Head of caudate nucleus (tissue), 42 donors: ENCODE measurements around the gene RAB22A.

ENCODE experiments used
- DNase-seq, 42 donors: peaks; one replicate each; pipeline versions ENCODE4 v3.0.0 to v3.0.0-alpha.2; 2020 to 2021; ENCODE audit warnings: mixed read lengths in 7 of 42
- intact Hi-C: fragments of 100-400 bp; cut with DNase I; formaldehyde crosslinking; loops from one replicate; pipeline ENCODE4 v1.15.0; 2022

RAB22A gene, protein sequence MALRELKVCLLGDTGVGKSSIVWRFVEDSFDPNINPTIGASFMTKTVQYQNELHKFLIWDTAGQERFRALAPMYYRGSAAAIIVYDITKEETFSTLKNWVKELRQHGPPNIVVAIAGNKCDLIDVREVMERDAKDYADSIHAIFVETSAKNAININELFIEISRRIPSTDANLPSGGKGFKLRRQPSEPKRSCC

DNA sequence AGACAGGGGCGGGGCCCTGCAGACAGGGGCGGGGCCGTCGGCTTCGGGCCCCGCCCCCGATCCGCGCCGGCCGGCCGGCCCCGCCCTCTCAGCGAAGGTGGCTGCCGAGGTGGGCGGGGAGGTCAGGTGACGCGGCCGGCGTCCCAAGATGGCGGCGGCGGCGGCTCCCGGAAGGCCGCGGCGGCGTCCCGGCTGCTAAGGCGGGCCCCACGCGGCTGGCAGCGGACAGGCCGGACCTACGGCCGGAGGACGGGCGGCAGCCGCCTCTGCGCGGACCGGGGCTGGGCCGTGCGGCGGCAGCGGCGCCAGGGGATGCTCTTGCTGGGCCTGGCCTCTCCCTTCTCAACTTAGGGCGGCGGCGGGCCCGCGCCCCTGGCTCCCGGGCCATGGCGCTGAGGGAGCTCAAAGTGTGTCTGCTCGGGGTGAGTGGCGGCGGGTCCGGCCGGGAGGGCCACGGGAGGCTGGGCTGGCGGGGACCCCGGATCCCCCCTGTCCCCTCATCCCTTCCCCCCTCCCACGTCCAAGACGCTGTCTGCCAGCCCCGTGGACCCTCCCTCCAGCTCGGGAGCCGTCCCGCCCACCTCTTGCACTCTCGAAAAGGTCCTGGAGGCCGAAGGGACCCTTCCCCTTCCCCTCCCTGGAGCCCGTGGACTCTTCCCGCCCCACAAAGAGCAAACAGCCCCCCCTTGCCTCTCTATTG, at the start of gene RAB22A:
Gene RAB22A (plus strand): TSS at position 125 of the 700 bp plus-strand sequence. CDS start 262 bp downstream, at position 387.
- DNase-seq: peak in 41 of 42 donors; percentile 40 to 94 (median 82)
- intact Hi-C loops: loop anchor here (5.0 kb wide), 1 partner anchor 78 kb away; the partner anchor contains the start of gene VAPB

- no peak for DNase-seq
- intact Hi-C loops: no loop called here
These were observed 49.5 kb upstream of the RAB22A start for GRCh38 chr20:58260006-58260405.

DNA sequence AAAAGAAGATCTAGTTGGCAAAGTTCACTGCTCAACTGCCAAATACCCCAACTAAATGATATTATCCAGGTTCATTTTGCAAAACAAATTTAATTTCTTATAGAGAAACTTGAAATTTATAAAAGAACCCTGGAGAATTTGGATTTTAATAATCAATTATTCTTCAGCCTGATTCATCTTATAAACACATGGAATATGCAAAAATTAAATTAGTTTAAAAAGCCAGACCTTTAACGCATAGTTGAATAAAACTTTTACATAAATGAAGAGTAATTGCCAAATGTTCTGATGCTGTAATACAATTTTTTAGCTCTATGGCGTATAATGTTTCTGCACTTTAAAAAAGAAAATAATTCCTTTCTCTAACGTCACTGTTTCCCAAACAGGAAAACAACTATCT, 47.9 kb upstream of the RAB22A start:
- DNase-seq: no peak
- intact Hi-C loops: no loop called here

DNA sequence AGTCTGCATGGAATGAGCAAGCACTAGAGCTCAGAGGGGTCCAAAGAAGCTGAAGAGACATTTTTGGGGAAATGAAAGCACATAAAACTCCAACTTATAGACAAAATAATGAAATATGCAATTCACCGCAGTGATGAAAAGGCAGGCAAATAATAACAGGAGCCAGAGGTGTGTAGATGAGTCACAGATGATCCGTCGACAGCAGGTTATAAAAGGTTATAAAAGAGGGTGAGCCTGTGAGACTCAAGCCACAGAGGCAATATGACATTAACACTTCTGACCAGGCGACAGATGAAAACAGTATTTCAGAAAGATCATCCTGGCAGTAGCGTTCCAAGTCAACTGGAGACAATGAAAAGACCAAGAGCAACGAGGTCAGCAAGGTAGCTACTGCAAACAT, 45.2 kb upstream of the RAB22A start:
- intact Hi-C loops: no loop called here
- DNase-seq: no peak

DNA sequence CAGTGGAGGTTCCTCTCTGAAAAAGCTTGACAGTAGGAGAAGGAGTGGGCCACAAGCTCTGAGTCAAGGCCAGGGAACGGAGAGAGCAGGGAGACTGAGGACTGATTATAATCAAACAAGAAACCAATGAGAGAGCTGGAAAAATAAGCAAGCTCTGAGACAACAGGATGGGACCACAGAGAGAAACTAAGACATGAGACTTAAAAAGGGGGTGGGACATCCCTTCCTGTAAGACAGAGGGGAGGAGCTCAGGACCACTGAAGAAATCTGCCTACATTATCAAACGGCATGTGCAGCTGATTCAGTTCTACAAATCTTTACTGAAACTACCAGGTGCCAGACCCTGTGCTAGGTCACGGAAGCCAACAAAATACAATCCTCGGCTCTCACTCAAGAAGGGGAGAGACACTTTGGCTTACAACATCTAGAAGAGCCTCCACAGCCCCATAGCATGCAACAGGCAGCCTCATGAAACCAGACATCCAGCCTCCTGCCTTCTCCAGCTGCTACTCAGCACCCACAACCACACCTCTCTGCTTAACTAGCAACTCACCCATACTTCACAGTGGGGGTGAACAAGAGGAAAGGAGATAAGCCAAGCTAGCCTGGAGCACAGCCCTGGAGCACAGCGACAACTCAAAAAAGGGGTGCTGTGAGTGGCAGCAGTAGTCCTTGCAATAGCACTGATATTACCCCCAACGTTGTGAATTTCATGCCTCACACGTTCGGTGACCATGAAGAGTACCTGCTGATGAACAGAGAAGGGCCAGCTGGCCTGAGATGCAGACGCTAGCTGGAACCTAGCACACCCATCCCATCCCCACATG, 41.9 kb upstream of the RAB22A start:
- DNase-seq: no peak
- intact Hi-C loops: no loop called here

- intact Hi-C loops: no loop called here
- no peak for DNase-seq
These were observed 41.1 kb upstream of the RAB22A start for GRCh38 chr20:58268421-58268821.

GRCh38 chr20:58268936-58269619, 40.4 kb upstream of the RAB22A start:
- intact Hi-C loops: no loop called here
- no peak for DNase-seq

DNA sequence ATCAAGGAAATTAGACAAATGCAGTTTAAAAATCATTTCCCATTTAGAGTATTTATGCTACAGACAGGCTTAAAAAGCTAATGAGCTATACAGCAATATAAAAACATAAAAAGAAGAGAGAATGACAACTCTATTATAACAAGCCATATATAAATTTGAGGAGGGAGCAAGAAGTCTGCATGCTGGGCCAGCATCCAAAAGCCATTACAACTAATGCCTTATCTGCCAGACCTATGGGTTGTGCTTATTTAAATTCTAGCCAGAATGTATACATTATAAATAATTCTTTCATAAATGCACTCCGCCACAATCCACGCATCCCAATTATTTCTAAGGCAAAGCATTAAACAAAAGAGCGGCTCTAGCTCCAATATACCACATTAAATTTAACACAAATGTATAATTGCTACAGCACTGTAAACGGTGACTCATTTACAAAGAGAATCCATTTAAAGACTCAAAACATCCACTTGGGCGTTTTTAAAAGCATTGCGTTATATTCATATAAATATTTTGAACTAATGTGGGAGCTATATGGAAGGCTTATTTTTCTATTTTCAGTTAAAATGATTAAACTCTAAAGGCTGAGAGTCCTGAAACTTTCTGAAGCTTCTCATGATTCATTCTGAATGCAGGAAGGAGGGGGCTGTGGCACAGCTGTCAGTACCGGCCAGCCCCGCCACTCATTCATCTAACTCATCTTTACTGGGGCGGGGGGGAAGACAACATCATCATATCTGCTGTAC, 37.7 kb upstream of the RAB22A start:
- no peak for DNase-seq

DNA sequence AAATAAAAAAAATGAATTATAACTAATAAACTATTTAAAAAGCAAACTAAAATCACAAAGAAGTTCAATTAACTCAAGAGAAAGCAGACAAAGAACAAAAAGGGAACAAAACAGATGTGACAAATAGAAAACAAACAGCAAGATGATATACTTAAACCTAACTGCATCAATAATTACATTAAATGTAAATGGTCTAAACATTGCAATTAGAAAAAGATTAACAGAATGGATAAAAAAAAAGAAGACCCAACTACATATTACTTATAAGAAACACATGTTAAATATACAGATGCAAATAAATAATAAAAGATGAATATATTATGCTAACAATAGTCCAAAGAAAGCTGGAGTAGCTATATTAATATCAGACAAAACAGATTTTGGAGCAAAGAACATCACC, 35.1 kb upstream of the RAB22A start:
- DNase-seq: no peak
- intact Hi-C loops: no loop called here

More for the DNA sequence above, 37.7 kb upstream of the RAB22A start:
- intact Hi-C loops: no loop called here

DNA sequence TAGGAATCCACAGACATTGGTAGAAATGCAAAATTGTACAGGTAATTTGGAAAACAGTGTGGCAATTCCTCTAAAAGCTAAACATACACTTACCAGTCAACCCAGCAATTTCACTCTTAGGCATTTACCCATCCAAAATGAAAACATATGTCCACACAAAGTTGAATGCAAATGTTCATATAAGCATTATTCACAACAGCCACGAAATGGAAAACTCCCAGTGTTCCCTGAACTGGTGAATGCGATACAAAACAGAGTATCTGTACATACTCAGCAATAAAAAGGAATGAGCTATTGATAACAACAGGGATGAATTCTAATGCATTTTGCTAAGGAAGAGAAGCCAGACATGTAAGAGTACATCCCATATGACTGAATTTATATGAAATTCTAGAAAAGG, 32.4 kb upstream of the RAB22A start:
- intact Hi-C loops: no loop called here

GRCh38 chr20:58277578-58278472, 31.7 kb upstream of the RAB22A start:
- DNase-seq: no peak
- intact Hi-C loops: no loop called here

More for the DNA sequence above, 32.4 kb upstream of the RAB22A start:
- no peak for DNase-seq

DNA sequence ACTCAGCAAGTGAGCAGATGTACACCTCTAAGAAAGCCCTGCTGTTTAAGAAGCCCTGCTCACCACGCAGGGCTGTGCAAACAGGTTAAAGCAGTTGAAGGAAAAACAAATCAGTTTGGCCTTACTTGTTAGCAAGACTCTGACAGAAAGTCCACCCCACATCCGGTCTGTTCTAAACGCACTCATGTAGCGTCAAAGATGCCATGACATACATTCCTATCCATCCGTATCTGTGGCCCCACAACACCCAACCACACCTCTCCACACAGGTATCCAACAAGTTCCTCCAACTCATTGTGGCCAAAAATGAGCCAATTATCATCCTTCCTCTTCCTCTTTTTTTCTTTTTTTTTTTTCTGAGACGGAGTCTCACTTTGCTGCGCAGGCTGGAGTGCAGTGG, 22.8 kb upstream of the RAB22A start:
- peak in 1 of 42 donors; percentile 28 for DNase-seq
- intact Hi-C loops: no loop called here

DNA sequence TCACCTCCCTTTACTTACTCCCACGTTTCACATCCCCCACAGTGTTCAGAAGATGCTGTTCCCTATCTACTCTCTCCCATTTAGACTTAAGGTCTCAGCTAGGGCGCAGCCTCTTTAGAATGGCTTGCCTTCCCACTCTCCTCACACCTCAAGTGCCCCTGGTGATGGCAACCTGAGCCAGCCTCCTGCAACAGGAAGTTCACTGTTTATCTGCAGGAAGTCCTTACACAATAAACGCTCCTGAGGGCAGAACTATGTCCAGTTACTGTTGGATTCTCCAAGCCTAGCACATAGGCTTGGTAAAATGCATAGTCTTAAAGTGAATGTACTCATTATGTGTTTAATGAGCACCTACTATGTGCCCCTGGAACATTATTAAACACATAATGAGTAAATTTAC, 21.9 kb upstream of the RAB22A start:
- peak in 1 of 42 donors; percentile 10 for DNase-seq
- intact Hi-C loops: no loop called here

DNA sequence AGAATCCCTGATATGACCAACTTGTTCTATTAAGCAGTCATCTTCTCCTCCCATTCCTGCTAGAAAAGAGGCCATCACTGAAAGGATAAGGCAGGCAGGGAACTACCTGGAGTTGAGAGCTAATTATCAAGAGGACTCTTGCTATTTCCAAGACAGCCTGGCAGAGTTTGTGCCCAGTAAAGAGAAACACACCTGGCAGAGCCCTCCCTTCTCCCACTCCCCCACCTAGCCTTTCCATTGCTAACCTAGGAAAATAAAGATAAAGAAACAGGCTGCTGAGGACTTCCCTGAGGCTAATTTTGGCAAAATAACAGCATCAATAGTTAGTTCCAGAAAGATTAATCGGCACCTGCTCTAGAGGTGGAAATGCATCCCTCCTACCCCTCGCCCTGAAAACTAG, 20.4 kb upstream of the RAB22A start:
- intact Hi-C loops: no loop called here
- DNase-seq: peak in 1 of 42 donors; percentile 4

DNA sequence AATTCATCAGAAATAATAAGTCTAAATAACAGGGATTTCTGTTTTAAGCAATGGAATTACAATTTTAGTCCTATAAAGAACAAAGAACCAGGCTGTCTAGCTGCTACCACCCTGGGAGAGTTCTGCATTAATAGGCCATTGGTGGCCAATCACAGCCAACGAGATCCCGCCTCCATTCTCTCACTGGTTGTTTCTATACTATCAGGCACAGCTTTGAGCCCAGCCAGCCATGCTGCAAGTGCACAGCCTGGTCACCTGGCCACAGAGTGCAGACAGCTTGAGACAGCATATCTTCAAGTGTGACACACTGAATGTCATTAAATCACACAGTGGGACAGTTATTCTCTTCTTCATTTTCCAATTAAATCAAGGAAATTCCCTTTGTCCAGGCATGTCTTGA, 16.1 kb upstream of the RAB22A start:
- intact Hi-C loops: no loop called here
- DNase-seq: peak in 18 of 42 donors; percentile 11 to 53 (median 22)

GRCh38 chr20:58294497-58295455, 14.7 kb upstream of the RAB22A start:
- DNase-seq: peak in 2 of 42 donors; percentile 16 to 26
- intact Hi-C loops: no loop called here
